PFSK-1 (cell line): ENCODE results near the gene MAJIN.

Experiments used
- POLR2AphosphoS5 ChIP-seq: IDR thresholded peaks from 2 replicates; pipeline ENCODE4 v1.6.1; 2012; ENCODE audit warnings: low read depth, mild to moderate bottlenecking, control low read depth, low read length, moderate library complexity
- SIN3A ChIP-seq: IDR thresholded peaks from 2 replicates; pipeline ENCODE4 v1.6.1; 2012; ENCODE audit warnings: mild to moderate bottlenecking, low read length, moderate library complexity, borderline replicate concordance; ENCODE audit not compliant: insufficient read depth
- TAF1 ChIP-seq: IDR thresholded peaks from 2 replicates; pipeline ENCODE4 v1.6.1; 2012; ENCODE audit warnings: low read length, control low read depth, borderline replicate concordance; ENCODE audit not compliant: insufficient read depth
- TF ChIP-seq, protein P1 (sequence below), 2 experiments: IDR thresholded peaks; 2 replicates each; pipeline versions ENCODE4 v1.6.1 to v1.8.0; 2011 to 2012; ENCODE audit warnings: low read depth in 2 of 2, low read length in 2 of 2, control low read depth in 1 of 2, inconsistent platforms in 1 of 2, mild to moderate bottlenecking in 1 of 2, moderate library complexity in 1 of 2; ENCODE audit not compliant: insufficient read depth in 1 of 2

DNA sequence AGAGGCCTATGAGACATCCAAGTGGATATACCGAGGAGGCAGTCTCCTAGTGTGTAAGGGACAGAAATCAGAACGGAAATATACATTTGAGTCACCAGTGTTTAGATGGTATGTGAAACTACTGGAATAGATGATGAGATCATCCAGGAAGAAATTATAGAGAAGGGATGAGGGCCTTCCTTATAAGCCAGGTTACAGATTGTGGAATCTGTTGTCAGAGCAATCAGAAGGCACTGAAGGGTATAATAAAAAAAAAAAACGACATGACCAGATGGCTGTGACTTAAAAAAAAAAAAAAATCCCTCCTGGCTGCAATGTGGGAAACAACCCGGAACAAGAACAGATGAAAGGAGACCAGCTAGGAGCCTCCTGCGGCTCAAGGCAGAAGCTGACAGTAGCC is 2.7 kb downstream of the MAJIN start:
- TF ChIP-seq POLR2AphosphoS5 = no peak
- TF ChIP-seq TAF1 = no peak
- TF ChIP-seq, protein P1, sequence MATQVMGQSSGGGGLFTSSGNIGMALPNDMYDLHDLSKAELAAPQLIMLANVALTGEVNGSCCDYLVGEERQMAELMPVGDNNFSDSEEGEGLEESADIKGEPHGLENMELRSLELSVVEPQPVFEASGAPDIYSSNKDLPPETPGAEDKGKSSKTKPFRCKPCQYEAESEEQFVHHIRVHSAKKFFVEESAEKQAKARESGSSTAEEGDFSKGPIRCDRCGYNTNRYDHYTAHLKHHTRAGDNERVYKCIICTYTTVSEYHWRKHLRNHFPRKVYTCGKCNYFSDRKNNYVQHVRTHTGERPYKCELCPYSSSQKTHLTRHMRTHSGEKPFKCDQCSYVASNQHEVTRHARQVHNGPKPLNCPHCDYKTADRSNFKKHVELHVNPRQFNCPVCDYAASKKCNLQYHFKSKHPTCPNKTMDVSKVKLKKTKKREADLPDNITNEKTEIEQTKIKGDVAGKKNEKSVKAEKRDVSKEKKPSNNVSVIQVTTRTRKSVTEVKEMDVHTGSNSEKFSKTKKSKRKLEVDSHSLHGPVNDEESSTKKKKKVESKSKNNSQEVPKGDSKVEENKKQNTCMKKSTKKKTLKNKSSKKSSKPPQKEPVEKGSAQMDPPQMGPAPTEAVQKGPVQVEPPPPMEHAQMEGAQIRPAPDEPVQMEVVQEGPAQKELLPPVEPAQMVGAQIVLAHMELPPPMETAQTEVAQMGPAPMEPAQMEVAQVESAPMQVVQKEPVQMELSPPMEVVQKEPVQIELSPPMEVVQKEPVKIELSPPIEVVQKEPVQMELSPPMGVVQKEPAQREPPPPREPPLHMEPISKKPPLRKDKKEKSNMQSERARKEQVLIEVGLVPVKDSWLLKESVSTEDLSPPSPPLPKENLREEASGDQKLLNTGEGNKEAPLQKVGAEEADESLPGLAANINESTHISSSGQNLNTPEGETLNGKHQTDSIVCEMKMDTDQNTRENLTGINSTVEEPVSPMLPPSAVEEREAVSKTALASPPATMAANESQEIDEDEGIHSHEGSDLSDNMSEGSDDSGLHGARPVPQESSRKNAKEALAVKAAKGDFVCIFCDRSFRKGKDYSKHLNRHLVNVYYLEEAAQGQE (IDR thresholded peaks at IDR 0.05; ENCODE audit: insufficient read depth in 1 of 2, low read depth in 2 of 2, low read length in 2 of 2) = no peak
- no peak for TF ChIP-seq SIN3A
